Upper lobe of left lung (tissue), 6 donors: ENCODE results near the gene SEMA4A. TPM values are rescaled to one million over a fixed set of nuclear protein-coding genes. Genes with fewer than 3 reads are reported as not detected.

Experiments
- ATAC-seq, 2 donors: fragments of 200-7000 bp; cut with Tn5 transposase; one replicate each; pipeline ENCODE4 v1.9.1; 2022; ENCODE audit warnings: mild to moderate bottlenecking in 2 of 2, moderate library complexity in 2 of 2; ENCODE audit not compliant: low FRiP score in 2 of 2
- DNase-seq, 2 donors: peaks; one replicate each; pipeline ENCODE4 v3.0.0-alpha.2; 2019 to 2020
- H3K27ac ChIP-seq, 4 donors: fragments of 200-600 bp; sonication (generic); one replicate each; pipeline ENCODE4 v1.5.1; 2016 to 2019
- H3K27me3 ChIP-seq, 4 donors: fragments of 200-600 bp; sonication (generic); one replicate each; pipeline ENCODE4 v1.5.1; 2017 to 2019
- H3K36me3 ChIP-seq, 4 donors: fragments of 200-600 bp; sonication (generic); one replicate each; pipeline ENCODE4 v1.5.1; 2016 to 2019
- H3K4me1 ChIP-seq, 4 donors: fragments of 200-600 bp; sonication (generic); one replicate each; pipeline ENCODE4 v1.5.1; 2018 to 2019
- H3K4me3 ChIP-seq, 4 donors: fragments of 200-600 bp; sonication (generic); one replicate each; pipeline ENCODE4 v1.5.1; 2017 to 2019; ENCODE audit warnings: mild to moderate bottlenecking in 2 of 4, moderate library complexity in 1 of 4
- H3K9me3 ChIP-seq, 4 donors: fragments of 200-600 bp; sonication (generic); one replicate each; pipeline ENCODE4 v1.5.1; 2018 to 2019
- EP300 ChIP-seq, 4 donors: sonication (generic); formaldehyde crosslinking; IDR thresholded peaks; one replicate each; pipeline ENCODE4 v1.5.1; 2017; ENCODE audit warnings: antibody characterized with exemption in 4 of 4, control low read depth in 2 of 4
- POLR2A ChIP-seq, 4 donors: fragments of 450-650 bp; IDR thresholded peaks; one replicate each; pipeline ENCODE4 v1.5.1; 2016 to 2017; ENCODE audit warnings: antibody characterized with exemption in 4 of 4, mild to moderate bottlenecking in 2 of 4
- POLR2AphosphoS5 ChIP-seq, 2 donors: sonication (generic); formaldehyde crosslinking; IDR thresholded peaks; one replicate each; pipeline ENCODE4 v1.5.1; 2017; ENCODE audit warnings: antibody characterized with exemption in 2 of 2
- WGBS, 2 donors: methylation state at CpG; one replicate each; pipeline ENCODE4 v1.1.5; 2017 to 2018; 5-methylcytosine and 5-hydroxymethylcytosine counted together
- total RNA-seq, 6 donors: library from RNA; depleted of rRNA in 4 of 6; stranded (reverse); fragments of >200 nt in 4 of 6; gene quantifications; one replicate each; pipeline versions ENCODE4 v1.1.0 to v1.2.1, GENCODE V29; 2016 to 2021
- TF ChIP-seq, protein P1 (sequence below), 6 experiments: fragments of 450-650 bp in 4 of 6; fragments of 200-600 bp in 2 of 6; sonication (generic) in 2 of 6; IDR thresholded peaks; one replicate each; pipeline ENCODE4 v1.5.1; 2016 to 2019; ENCODE audit warnings: antibody characterized with exemption in 6 of 6
- donor health status: DM: no; HTN: no; CAD: no; lungs with moderate emphysema.
- donor health status: DM: no; HTN: yes; CAD: no; lungs with severe emphysema.

SEMA4A gene
- total RNA-seq, 6 donors from 2014 or later = 28.9 to 65.9 (median 33.5) TPM

DNA sequence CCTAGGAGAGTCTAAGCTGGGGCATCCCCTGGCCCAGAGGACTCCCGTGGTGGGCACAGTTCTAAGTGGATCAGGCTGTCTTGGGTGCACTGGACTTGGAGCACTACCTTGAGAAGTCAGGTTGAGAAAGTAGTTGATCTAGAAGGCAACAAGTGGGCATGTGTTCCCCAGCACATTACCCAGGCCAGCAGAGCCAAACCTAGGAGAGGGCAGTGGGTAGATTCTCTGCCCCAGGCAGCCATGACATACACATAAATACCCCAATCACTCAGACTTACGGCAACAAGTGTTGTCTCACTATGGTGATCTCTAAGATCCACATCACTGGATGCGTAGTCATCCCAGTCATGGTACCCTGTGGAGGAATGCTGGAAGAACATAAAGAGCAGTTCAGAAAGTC is 57.9 kb downstream of the SEMA4A start:
- no peak for ATAC-seq
- DNase-seq = no peak
- H3K4me1 ChIP-seq = peaks cover 15 to 31% (median 18%) of the 10 kb centered on the region in 4 donors
- H3K36me3 ChIP-seq = peaks cover 13 to 45% (median 36%) of the 10 kb centered on the region in 4 donors
- no peaks in the 10 kb centered on the region for H3K9me3 ChIP-seq
- no peak overlapping the region for H3K4me3 ChIP-seq
- TF ChIP-seq POLR2A (IDR thresholded peaks at IDR 0.05) (no peak), EP300 (IDR thresholded peaks at IDR 0.05) (no peak), POLR2AphosphoS5 (IDR thresholded peaks at IDR 0.05) (no peak)
- TF ChIP-seq, protein P1, sequence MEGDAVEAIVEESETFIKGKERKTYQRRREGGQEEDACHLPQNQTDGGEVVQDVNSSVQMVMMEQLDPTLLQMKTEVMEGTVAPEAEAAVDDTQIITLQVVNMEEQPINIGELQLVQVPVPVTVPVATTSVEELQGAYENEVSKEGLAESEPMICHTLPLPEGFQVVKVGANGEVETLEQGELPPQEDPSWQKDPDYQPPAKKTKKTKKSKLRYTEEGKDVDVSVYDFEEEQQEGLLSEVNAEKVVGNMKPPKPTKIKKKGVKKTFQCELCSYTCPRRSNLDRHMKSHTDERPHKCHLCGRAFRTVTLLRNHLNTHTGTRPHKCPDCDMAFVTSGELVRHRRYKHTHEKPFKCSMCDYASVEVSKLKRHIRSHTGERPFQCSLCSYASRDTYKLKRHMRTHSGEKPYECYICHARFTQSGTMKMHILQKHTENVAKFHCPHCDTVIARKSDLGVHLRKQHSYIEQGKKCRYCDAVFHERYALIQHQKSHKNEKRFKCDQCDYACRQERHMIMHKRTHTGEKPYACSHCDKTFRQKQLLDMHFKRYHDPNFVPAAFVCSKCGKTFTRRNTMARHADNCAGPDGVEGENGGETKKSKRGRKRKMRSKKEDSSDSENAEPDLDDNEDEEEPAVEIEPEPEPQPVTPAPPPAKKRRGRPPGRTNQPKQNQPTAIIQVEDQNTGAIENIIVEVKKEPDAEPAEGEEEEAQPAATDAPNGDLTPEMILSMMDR (IDR thresholded peaks at IDR 0.05) = no peak
- WGBS, 2 donors = 96 to 98% methylated on average over 3 of the region's 3 CpGs
- H3K27me3 ChIP-seq = no peaks in the 10 kb centered on the region
- H3K27ac ChIP-seq = no peak overlapping the region

DNA sequence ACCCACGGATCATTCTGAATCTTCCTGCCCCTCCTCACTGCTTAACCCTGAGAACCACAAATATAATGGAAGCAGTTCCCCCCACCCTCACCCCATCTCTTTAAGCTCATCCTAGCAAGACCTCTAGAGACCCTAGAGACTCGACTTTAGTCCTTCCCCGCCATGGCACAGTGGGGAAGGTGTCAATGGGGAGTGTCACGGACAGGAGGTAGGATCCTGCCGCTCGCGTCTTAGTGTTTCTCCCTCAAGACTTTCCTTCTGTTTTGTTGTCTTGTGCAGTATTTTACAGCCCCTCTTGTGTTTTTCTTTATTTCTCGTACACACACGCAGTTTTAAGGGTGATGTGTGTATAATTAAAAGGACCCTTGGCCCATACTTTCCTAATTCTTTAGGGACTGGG is 58.7 kb downstream of the SEMA4A start:
- TF ChIP-seq POLR2A (IDR thresholded peaks at IDR 0.05) (no peak), POLR2AphosphoS5 (IDR thresholded peaks at IDR 0.05) (no peak), EP300 (IDR thresholded peaks at IDR 0.05) (no peak)
- TF ChIP-seq, protein P1 (IDR thresholded peaks at IDR 0.05) = no peak

DNA sequence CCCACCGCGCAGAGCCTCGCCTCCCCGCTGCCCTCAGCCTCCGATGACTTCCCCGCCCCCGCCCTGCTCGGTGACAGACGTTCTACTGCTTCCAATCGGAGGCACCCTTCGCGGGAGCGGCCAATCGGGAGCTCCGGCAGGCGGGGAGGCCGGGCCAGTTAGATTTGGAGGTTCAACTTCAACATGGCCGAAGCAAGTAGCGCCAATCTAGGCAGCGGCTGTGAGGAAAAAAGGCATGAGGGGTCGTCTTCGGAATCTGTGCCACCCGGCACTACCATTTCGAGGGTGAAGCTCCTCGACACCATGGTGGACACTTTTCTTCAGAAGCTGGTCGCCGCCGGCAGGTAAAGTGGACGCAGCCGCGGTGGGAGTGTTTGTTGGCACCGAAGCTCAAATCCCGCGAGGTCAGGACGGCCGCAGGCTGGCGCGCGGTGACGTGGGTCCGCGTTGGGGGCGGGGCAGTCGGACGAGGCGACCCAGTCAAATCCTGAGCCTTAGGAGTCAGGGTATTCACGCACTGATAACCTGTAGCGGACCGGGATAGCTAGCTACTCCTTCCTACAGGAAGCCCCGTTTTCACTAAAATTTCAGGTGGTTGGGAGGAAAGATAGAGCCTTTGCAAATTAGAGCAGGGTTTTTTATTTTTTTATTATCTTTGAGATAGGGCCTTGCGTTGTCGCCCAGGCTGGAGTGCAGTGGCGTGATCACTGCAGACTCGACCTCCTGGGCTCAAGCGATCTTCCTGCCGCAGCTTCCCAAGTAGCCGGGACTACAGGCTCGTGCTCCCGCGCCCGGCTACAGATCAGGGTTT is 59.7 kb downstream of the SEMA4A start, which contains the start of gene PMF1:
Gene PMF1, plus strand, starts transcription at position 175 of the 811 bp plus-strand sequence. Its CDS starts 9 bp downstream, at position 184.
- no peaks in the 10 kb centered on the region for H3K9me3 ChIP-seq
- no peaks in the 10 kb centered on the region for H3K27me3 ChIP-seq
- H3K4me3 ChIP-seq = peak within 1 kb of the TSS; percentile 34 to 62 (median 50)
- ATAC-seq = peak; percentile 98
- TF ChIP-seq POLR2A (IDR thresholded peaks at IDR 0.05) (peak in 3 of 4 donors; percentile 73 to 86 (median 82)), EP300 (IDR thresholded peaks at IDR 0.05) (no peak), POLR2AphosphoS5 (IDR thresholded peaks at IDR 0.05) (peak; percentile 80 to 86)
- TF ChIP-seq, protein P1 (IDR thresholded peaks at IDR 0.05) = peak in 2 of 6 experiments; percentile 16 to 19
- H3K36me3 ChIP-seq = peaks cover 10 to 28% (median 20%) of the 10 kb centered on the region in 4 donors
- H3K4me1 ChIP-seq = peaks cover 23 to 43% (median 28%) of the 10 kb centered on the region in 4 donors
- DNase-seq = peak; percentile 97 to 99
- peak within 1 kb of the TSS; percentile 87 to 95 (median 93) for H3K27ac ChIP-seq
- WGBS, 2 donors = 0 to 1% methylated on average over 20 to 59 of the region's 61 CpGs

More for the DNA sequence above, 58.7 kb downstream of the SEMA4A start:
- Histone ChIP-seq H3K4me1 (peaks cover 15 to 34% (median 19%) of the 10 kb centered on the region in 4 donors), H3K4me3 (peak overlapping the region in 3 of 4 donors; percentile 45 to 62 (median 56)), H3K27ac (peak overlapping the region; percentile 87 to 95 (median 93)), H3K27me3 (no peaks in the 10 kb centered on the region), H3K36me3 (peaks cover 13 to 36% (median 27%) of the 10 kb centered on the region in 4 donors), H3K9me3 (no peaks in the 10 kb centered on the region)
- no peak for DNase-seq
- no peak for ATAC-seq
- 87% methylated on average over 9 of the region's 9 CpGs for WGBS, 2 donors

DNA sequence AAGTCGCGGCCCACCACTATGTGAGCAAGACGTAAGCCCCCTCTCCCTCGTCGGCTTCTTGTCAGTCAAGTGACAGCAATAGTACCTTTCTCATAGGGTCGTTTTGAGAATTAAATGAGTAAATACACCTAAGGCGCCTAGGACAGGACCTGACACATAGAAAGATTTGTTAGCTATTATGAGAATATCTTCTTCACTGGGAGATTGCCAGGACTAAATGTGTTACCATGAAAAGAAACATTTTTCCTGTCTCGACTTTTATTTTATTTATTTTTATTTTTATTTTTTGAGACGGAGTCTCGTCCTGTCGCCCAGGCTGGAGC is 60.2 kb downstream of the SEMA4A start:
- Histone ChIP-seq H3K36me3 (peaks cover 6 to 23% (median 15%) of the 10 kb centered on the region in 4 donors), H3K4me1 (peaks cover 23 to 49% (median 34%) of the 10 kb centered on the region in 4 donors), H3K27ac (peak overlapping the region; percentile 87 to 95 (median 93)), H3K4me3 (peak overlapping the region; percentile 34 to 62 (median 50)), H3K27me3 (no peaks in the 10 kb centered on the region), H3K9me3 (no peaks in the 10 kb centered on the region)
- no peak for ATAC-seq
- no peak for TF ChIP-seq POLR2A (IDR thresholded peaks at IDR 0.05)
- TF ChIP-seq POLR2AphosphoS5 (IDR thresholded peaks at IDR 0.05) = no peak
- TF ChIP-seq, protein P1 (IDR thresholded peaks at IDR 0.05) = no peak
- TF ChIP-seq EP300 (IDR thresholded peaks at IDR 0.05) = no peak
- 18 to 25% methylated on average over 8 to 11 of the region's 11 CpGs for WGBS, 2 donors
- no peak for DNase-seq
